GM19025 (cell line): ENCODE data around the gene MEF2A.
"Not testable (repeated sequence)": the region's sequence is repeated elsewhere in the genome, so short reads cannot be mapped to it uniquely, and the experiment has no call there.

Experiments
- ATAC-seq: cut with Tn5 transposase; IDR thresholded peaks from one replicate; pipeline ENCODE4 v1.9.1; 2021; ENCODE audit warnings: mild to moderate bottlenecking, low read depth, moderate library complexity; ENCODE audit not compliant: unreplicated experiment

The MEF2A gene

GRCh38 chr15:99750326-99750725 lies 184.5 kb downstream of the MEF2A start:
- ATAC-seq = not testable (repeated sequence)

GRCh38 chr15:99752556-99752955 lies 186.8 kb downstream of the MEF2A start:
- ATAC-seq = no peak

GRCh38 chr15:99753066-99753465 lies 187.3 kb downstream of the MEF2A start:
- ATAC-seq = no peak

GRCh38 chr15:99755692-99756409 lies 190.1 kb downstream of the MEF2A start:
- ATAC-seq = no peak

GRCh38 chr15:99762288-99762687 lies 196.5 kb downstream of the MEF2A start:
- no peak for ATAC-seq

GRCh38 chr15:99763827-99764226 lies 198.0 kb downstream of the MEF2A start:
- no peak for ATAC-seq

- no peak for ATAC-seq
These were observed 198.7 kb downstream of the MEF2A start for GRCh38 chr15:99764522-99764921.
